H9 (cell line): ENCODE data around the gene TMEM147. TPM values are rescaled to one million over a fixed set of nuclear protein-coding genes. Genes with fewer than 3 reads are reported as not detected.

ENCODE experiments used
- DNase-seq: peaks from one replicate; pipeline ENCODE4 v3.0.0-alpha.2; 2017
- H2AFZ ChIP-seq: one replicate; pipeline ENCODE4 v1.6.1; 2013; ENCODE audit warnings: mild to moderate bottlenecking, low read length, control low read depth, moderate library complexity
- H2AK5ac ChIP-seq: 2 replicates; pipeline ENCODE4 v1.6.1; 2013; ENCODE audit warnings: low read length, control low read depth, mixed read lengths; ENCODE audit not compliant: insufficient read length
- H2BK120ac ChIP-seq: one replicate; pipeline ENCODE4 v1.6.1; 2013; ENCODE audit warnings: low read depth, mild to moderate bottlenecking, low read length, control low read depth, inconsistent platforms; ENCODE audit not compliant: poor library complexity, severe bottlenecking
- H2BK12ac ChIP-seq: 2 replicates; pipeline ENCODE4 v1.6.1; 2013; ENCODE audit warnings: low read length, control low read depth, mixed read lengths, low read depth; ENCODE audit not compliant: insufficient read length
- H2BK15ac ChIP-seq: 2 replicates; pipeline ENCODE4 v1.6.1; 2013; ENCODE audit warnings: low read depth, low read length, control low read depth
- H2BK20ac ChIP-seq: one replicate; pipeline ENCODE4 v1.6.1; 2013; ENCODE audit warnings: low read depth, mild to moderate bottlenecking, low read length, control low read depth, inconsistent platforms; ENCODE audit not compliant: poor library complexity, severe bottlenecking
- H2BK5ac ChIP-seq: 2 replicates; pipeline ENCODE4 v1.6.1; 2013; ENCODE audit warnings: low read length, control low read depth, mixed read lengths; ENCODE audit not compliant: insufficient read length
- H3K14ac ChIP-seq: 2 replicates; pipeline ENCODE4 v1.6.1; 2013; ENCODE audit warnings: low read length, control low read depth; ENCODE audit not compliant: insufficient read depth
- H3K18ac ChIP-seq: 2 replicates; pipeline ENCODE4 v1.6.1; 2013; ENCODE audit warnings: low read depth, mild to moderate bottlenecking, mixed read lengths, low read length, control low read depth; ENCODE audit not compliant: insufficient read length
- H3K23ac ChIP-seq: 2 replicates; pipeline ENCODE4 v1.6.1; 2013; ENCODE audit warnings: low read length, control low read depth, mixed read lengths, low read depth; ENCODE audit not compliant: insufficient read length
- H3K23me2 ChIP-seq: 2 replicates; pipeline ENCODE4 v1.6.1; 2013; ENCODE audit warnings: low read depth, mild to moderate bottlenecking, mixed read lengths, low read length, control low read depth; ENCODE audit not compliant: insufficient read length, poor library complexity, severe bottlenecking
- H3K27ac ChIP-seq: 2 replicates; pipeline ENCODE4 v1.5.1; 2013; ENCODE audit warnings: low read length, control low read depth, mixed read lengths, low read depth; ENCODE audit not compliant: insufficient read length
- H3K27me3 ChIP-seq: 2 replicates; pipeline ENCODE4 v1.6.1; 2013; ENCODE audit warnings: low read length, control low read depth, inconsistent platforms; ENCODE audit not compliant: insufficient read depth
- H3K4ac ChIP-seq: 2 replicates; pipeline ENCODE4 v1.6.1; 2013; ENCODE audit warnings: low read depth, mild to moderate bottlenecking, control low read depth, inconsistent platforms, low read length, moderate library complexity
- H3K4me1 ChIP-seq: 2 replicates; pipeline ENCODE4 v1.6.1; 2013; ENCODE audit warnings: low read length, control low read depth, inconsistent platforms; ENCODE audit not compliant: insufficient read depth
- H3K4me2 ChIP-seq: 2 replicates; pipeline ENCODE4 v1.6.1; 2013; ENCODE audit warnings: low read length, control low read depth, mixed read lengths; ENCODE audit not compliant: insufficient read length, insufficient read depth
- H3K56ac ChIP-seq: 2 replicates; pipeline ENCODE4 v1.6.1; 2013; ENCODE audit warnings: low read depth, mild to moderate bottlenecking, mixed read lengths, low read length, control low read depth; ENCODE audit not compliant: insufficient read length
- H3K79me1 ChIP-seq: 2 replicates; pipeline ENCODE4 v1.6.1; 2013; ENCODE audit warnings: low read depth, mild to moderate bottlenecking, moderate library complexity, low read length, control low read depth, inconsistent platforms; ENCODE audit not compliant: insufficient read depth, poor library complexity, severe bottlenecking
- H3K79me2 ChIP-seq: 2 replicates; pipeline ENCODE4 v1.6.1; 2013; ENCODE audit warnings: low read length, control low read depth, inconsistent platforms; ENCODE audit not compliant: insufficient read depth
- H3K9ac ChIP-seq: 2 replicates; pipeline ENCODE4 v1.6.1; 2013; ENCODE audit warnings: low read length, control low read depth, mixed read lengths; ENCODE audit not compliant: insufficient read length; ENCODE audit errors: extremely low read depth
- H3K9me3 ChIP-seq: one replicate; pipeline ENCODE4 v1.6.1; 2013; ENCODE audit warnings: low read depth, low read length, inconsistent platforms; ENCODE audit not compliant: control insufficient read depth
- H3T11ph ChIP-seq: one replicate; pipeline ENCODE4 v1.6.1; 2013; ENCODE audit warnings: mild to moderate bottlenecking, low read length, control low read depth, inconsistent platforms
- H4K20me1 ChIP-seq: one replicate; pipeline ENCODE4 v1.6.1; 2013; ENCODE audit not compliant: control insufficient read depth, insufficient read length, insufficient read depth
- H4K5ac ChIP-seq: 2 replicates; pipeline ENCODE4 v1.6.1; 2013; ENCODE audit warnings: low read depth, mild to moderate bottlenecking, mixed read lengths, low read length, control low read depth; ENCODE audit not compliant: insufficient read length
- H4K8ac ChIP-seq: replicated peaks from 2 replicates; pipeline ENCODE4 v1.6.1; 2013; ENCODE audit warnings: low read length, control low read depth, mixed read lengths, low read depth; ENCODE audit not compliant: insufficient read length
- H4K91ac ChIP-seq: 2 replicates; pipeline ENCODE4 v1.6.1; 2013; ENCODE audit warnings: low read depth, mild to moderate bottlenecking, moderate library complexity, mixed read lengths, low read length, control low read depth; ENCODE audit not compliant: insufficient read length
- H3K27ac Mint-ChIP-seq, 3 experiments: 2 replicates in 2 of 3; 3 replicates in 1 of 3; pipeline ENCODE4 v1.8.0; 2020 to 2021; ENCODE audit warnings: mixed read lengths in 3 of 3, mild to moderate bottlenecking in 1 of 3, moderate library complexity in 1 of 3
- H3K27me3 Mint-ChIP-seq: 2 replicates; pipeline ENCODE4 v1.8.0; 2021; ENCODE audit warnings: low read depth, mild to moderate bottlenecking, moderate library complexity, mixed read lengths
- H3K36me3 Mint-ChIP-seq, 3 experiments: 2 replicates in 2 of 3; 3 replicates in 1 of 3; pipeline ENCODE4 v1.8.0; 2020 to 2021; ENCODE audit warnings: low read depth in 3 of 3, mixed read lengths in 3 of 3; ENCODE audit not compliant: insufficient read depth in 1 of 3
- H3K4me1 Mint-ChIP-seq, 2 experiments: 2 replicates each; pipeline ENCODE4 v1.8.0; 2020; ENCODE audit warnings: mixed read lengths in 2 of 2
- H3K4me3 Mint-ChIP-seq, 2 experiments: 2 replicates in 1 of 2; 3 replicates in 1 of 2; pipeline ENCODE4 v1.8.0; 2020 to 2021; ENCODE audit warnings: mild to moderate bottlenecking in 2 of 2, mixed read lengths in 2 of 2, moderate library complexity in 1 of 2
- H3K9me3 Mint-ChIP-seq, 2 experiments: 2 replicates in 1 of 2; 3 replicates in 1 of 2; pipeline ENCODE4 v1.8.0; 2020; ENCODE audit warnings: mild to moderate bottlenecking in 2 of 2, mixed read lengths in 2 of 2, moderate library complexity in 1 of 2
- CTCF ChIP-seq: fragments of 200-600 bp; sonication (generic); conservative IDR thresholded peaks from 3 replicates; pipeline ENCODE4 v1.8.0; 2021; ENCODE audit warnings: antibody characterized with exemption, mild to moderate bottlenecking
- WGBS: extraction: QIAGEN DNeasy Blood & Tissue Kit; methylation state at CpG from one replicate; pipeline ENCODE4 v1.1.7; 2013; ENCODE audit warnings: missing lambda C conversion rate, low lambda C conversion rate, mixed read lengths; ENCODE audit not compliant: insufficient read length; ENCODE audit errors: extremely low coverage; 5-methylcytosine and 5-hydroxymethylcytosine counted together
- total RNA-seq: library from RNA; stranded (reverse); gene quantifications from 2 replicates; pipeline ENCODE4 v1.2.1, GENCODE V29; 2021

The TMEM147 gene
- total RNA-seq, 1 experiment from 2014 or later: 125 TPM

- no peak overlapping the region for H2BK20ac ChIP-seq
- no peak overlapping the region for H2AK5ac ChIP-seq
- WGBS: no CpG with 5 or more reads among the region's 11 CpGs
- Mint-ChIP-seq H3K4me3 (peak overlapping the region; percentile 97 to 98; a peak in 2 of 5 replicates), H3K36me3 (peaks cover 37 to 55% (median 55%) of the 10 kb centered on the region in 3 experiments), H3K27ac (peak overlapping the region in 1 of 3 experiments; percentile 72; a peak in 1 of 7 replicates), H3K9me3 (no peaks in the 10 kb centered on the region), H3K4me1 (peaks cover 11 to 20% of the 10 kb centered on the region in 2 experiments), H3K27me3 (peaks cover 16% of the 10 kb centered on the region)
- no peak overlapping the region for H2BK15ac ChIP-seq
- no peak overlapping the region for H2BK5ac ChIP-seq
- H3K79me2 ChIP-seq: peaks cover 4% of the 10 kb centered on the region; the same call in 1 of the 2 replicates
- H3K9ac ChIP-seq: no peak overlapping the region
- H3K27ac ChIP-seq: no peak overlapping the region
- H3K23me2 ChIP-seq: peaks cover 8% of the 10 kb centered on the region
- H3K4me1 ChIP-seq: no peaks in the 10 kb centered on the region
- H3K79me1 ChIP-seq: no peaks in the 10 kb centered on the region
- H3T11ph ChIP-seq: no peak overlapping the region
- DNase-seq: no peak
- no peak overlapping the region for H2BK120ac ChIP-seq
- no peak overlapping the region for H2AFZ ChIP-seq
- no peak overlapping the region for H3K4ac ChIP-seq
- H4K20me1 ChIP-seq: no peaks in the 10 kb centered on the region
- no peak overlapping the region for H4K8ac ChIP-seq
- H2BK12ac ChIP-seq: no peak overlapping the region
- no peak overlapping the region for H3K18ac ChIP-seq
- H3K23ac ChIP-seq: no peak overlapping the region
- H4K5ac ChIP-seq: no peak overlapping the region
- no peak overlapping the region for H3K4me2 ChIP-seq
- no peak overlapping the region for H3K56ac ChIP-seq
- TF ChIP-seq CTCF: no peak
- no peaks in the 10 kb centered on the region; the same call in 1 of the 2 replicates for H3K27me3 ChIP-seq
- no peaks in the 10 kb centered on the region for H3K9me3 ChIP-seq
- no peak overlapping the region for H4K91ac ChIP-seq
- no peak overlapping the region for H3K14ac ChIP-seq
These were observed 37.9 kb upstream of the TMEM147 start for GRCh38 chr19:35507561-35507960.
